GDM1 (cell line): ENCODE data around the gene ACOT13.
"Not testable (repeated sequence)": the region's sequence is repeated elsewhere in the genome, so short reads cannot be mapped to it uniquely, and the experiment has no call there.

Experiments used
- DNase-seq: peaks from one replicate; lab custom pipeline; 2025; lab: John Stamatoyannopoulos, UW

ACOT13 gene

DNA sequence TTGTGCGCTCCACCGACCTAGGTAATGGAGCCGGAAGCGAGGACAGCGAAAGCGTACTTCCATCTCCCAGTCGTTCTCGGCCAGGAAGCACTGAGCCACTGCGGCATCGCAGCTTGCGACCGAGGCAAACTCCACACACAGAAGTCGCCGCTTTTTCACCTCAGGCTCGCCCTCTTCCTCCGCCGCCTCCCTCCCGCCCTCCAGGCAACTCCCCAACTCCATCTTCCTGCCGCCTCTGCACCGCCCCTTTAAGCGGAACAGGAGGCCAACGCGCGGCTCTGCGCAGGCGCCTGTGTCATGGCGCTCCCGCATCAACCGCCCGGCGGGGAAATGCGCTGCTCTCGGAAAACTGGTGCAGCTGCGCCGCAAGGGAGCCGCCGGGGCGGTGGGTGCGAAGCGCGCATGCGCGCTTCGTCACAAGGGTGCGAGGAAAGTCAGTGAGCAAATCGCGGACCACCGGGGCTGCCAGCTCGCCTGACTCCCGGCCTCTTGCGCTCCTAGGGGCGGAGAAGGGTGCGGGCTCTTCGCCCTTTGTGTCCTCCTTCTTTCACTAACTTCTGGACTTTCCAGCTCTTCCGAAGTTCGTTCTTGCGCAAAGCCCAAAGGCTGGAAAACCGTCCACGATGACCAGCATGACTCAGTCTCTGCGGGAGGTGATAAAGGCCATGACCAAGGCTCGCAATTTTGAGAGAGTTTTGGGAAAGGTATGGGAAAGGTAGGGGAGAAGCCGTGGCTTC is at the start of gene ACOT13, which contains the start of gene TDP2:
Gene ACOT13, plus strand, starts transcription at position 437 of the 737 bp plus-strand sequence. Its CDS starts 187 bp downstream, at position 624.
Gene TDP2, minus strand, starts transcription at position 259 of the 737 bp plus-strand sequence. Its CDS starts 37 bp downstream, at position 222.
- DNase-seq = peak; percentile 96

DNA sequence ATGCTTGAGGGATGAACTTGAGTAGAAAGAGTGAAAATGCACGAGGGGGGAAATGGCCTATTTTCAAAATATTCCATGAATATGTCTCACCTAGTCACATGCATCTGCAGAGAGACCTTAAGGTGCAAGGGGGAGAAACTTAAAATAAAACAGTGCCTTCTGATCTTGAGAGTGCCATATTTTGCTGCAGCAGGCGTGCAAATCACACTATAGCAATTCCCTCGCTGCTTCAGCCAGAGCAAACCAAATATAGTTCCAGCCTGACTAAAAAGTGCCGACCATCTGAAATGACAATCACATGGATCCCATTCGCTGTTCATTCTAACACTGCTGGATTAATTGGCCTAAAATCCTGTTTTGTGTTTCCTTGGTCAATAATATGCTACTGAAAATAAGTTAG is 47.2 kb upstream of the ACOT13 start:
- no peak for DNase-seq

DNA sequence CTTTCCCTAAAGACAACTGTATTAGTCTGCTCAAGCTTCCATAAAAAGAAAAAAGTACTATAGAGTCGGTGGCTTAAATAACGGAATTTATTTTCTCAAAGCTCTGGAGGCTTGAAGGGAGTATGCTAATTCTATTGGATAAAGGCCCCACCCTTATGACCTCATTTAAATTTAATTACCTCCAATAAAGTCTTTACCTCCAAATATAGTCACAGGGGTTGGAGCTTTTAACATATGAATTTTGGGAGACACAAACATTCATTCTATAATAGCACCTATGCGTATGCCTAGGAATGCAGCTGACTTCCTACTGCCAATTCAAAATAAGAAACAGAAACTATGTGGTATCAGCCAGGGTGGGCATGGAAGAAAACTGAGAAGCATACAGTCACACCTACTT is 46.2 kb upstream of the ACOT13 start:
- DNase-seq = no peak

DNA sequence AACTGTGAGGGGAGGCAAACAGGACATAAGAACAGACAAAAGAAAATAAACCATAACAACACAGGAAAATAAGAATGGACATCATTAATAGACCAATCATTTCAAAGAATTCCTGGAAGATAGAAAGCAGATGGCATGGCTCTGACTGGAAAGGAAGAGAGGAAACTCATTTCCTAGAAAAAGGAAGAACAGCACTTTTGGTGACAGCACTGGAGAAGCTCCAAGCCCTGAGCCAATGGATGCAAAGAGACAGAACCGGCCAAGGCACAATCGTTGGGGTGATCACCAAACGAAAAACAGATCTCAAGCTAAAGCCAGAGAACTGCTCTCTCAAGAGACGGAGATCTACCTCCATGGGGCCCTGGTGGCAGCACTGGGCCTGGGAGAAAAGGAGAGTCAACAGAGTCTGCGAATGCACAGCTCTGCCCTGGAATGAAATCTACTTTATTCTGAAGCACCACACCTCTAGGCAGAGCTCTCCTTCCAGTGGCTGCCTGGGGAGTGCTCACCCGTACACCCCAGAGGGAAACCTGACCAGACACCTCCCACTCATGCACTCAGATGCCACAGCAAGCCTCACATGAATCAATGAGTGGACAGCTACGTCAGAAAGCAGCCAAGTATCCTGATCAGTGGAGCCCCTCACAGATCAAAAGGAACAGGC is 45.1 kb upstream of the ACOT13 start:
- DNase-seq = no peak

GRCh38 chr6:24630856-24631505 is 35.9 kb upstream of the ACOT13 start:
- DNase-seq = no peak

- no peak for DNase-seq
Observed at GRCh38 chr6:24631671-24632070, 35.2 kb upstream of the ACOT13 start.

- DNase-seq = no peak
Observed at GRCh38 chr6:24632573-24632972, 34.3 kb upstream of the ACOT13 start.

GRCh38 chr6:24636681-24637080 is 30.2 kb upstream of the ACOT13 start:
- DNase-seq = no peak

- no peak for DNase-seq
Observed at GRCh38 chr6:24640166-24640565, 26.7 kb upstream of the ACOT13 start.

GRCh38 chr6:24640631-24641030 is 26.2 kb upstream of the ACOT13 start:
- DNase-seq = not testable (repeated sequence)

DNA sequence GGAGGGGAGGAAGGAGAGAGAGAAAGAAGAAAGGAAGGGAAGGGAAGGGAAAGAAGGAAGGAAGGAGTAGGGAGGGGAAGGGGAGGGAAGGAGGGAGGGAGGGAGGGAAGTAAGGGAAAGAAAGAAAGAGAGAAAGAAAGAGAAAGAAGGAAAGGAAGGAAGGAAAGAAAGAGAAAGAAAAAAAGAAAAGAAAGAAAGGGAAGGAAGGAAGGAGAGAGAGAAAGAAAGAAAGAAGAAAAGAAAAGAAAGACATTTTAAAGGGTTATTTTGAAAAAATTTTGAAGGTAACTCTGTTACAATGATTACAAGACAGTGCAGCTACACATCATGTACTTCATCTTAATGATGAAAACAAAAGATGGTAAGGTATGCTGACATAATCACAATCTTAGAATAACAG is 24.8 kb upstream of the ACOT13 start:
- DNase-seq = no peak

DNA sequence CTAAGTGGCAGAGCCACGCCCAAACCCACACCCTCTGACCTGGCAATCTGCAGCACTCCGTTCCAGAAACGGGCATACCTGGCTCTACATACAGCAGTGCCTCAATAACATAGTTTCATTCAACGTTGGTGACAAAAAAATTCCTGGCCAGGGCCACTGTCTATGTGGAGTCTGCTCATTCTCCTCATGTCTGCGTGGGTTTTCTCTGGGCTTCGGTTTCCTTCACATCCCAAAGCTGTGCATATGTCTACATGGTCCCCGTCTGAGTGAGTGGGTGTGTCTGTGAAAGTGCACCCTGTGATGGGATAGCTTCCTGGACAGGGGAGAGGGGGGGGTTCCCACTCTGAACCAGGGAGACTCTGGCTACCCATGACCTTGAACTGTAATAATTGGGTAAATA is 23.0 kb upstream of the ACOT13 start:
- no peak for DNase-seq

- DNase-seq = no peak
Observed at GRCh38 chr6:24644377-24644776, 22.5 kb upstream of the ACOT13 start.

- DNase-seq = no peak
Observed at GRCh38 chr6:24646771-24647170, 20.1 kb upstream of the ACOT13 start.

- DNase-seq = no peak
Observed at GRCh38 chr6:24648276-24648675, 18.6 kb upstream of the ACOT13 start.

- DNase-seq = no peak
Observed at GRCh38 chr6:24649691-24650090, 17.2 kb upstream of the ACOT13 start.

GRCh38 chr6:24650365-24650764 is 16.5 kb upstream of the ACOT13 start:
- no peak for DNase-seq

DNA sequence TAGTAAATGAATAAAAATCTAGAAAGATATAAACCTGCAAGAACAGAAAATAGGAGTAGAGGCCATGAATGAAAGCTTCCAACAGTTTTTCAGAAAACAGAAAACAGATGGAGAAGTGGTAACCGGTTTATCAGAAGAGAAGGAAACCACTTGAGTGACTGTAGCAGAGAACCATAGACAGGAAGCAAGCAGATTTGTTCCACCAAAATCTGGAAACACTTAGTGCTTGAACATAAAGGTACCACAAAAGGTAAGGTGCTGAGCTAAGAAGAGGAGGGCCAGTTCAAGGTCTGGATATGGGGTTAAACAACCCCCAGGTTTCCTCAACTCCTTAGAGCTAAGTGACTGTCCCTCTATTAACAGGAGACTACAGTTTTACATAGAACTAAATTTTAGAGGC is 11.7 kb upstream of the ACOT13 start:
- no peak for DNase-seq

- DNase-seq = no peak
Observed at GRCh38 chr6:24658573-24659560, 8.0 kb upstream of the ACOT13 start.

- DNase-seq = no peak
Observed at GRCh38 chr6:24659561-24659960, 7.3 kb upstream of the ACOT13 start.

- DNase-seq = no peak
Observed at GRCh38 chr6:24660105-24660504, 6.8 kb upstream of the ACOT13 start.

GRCh38 chr6:24661759-24662158 is 5.1 kb upstream of the ACOT13 start:
- not testable (repeated sequence) for DNase-seq
